Activated naive CD8-positive, alpha-beta T cell treated with anti-CD3 and anti-CD28 coated beads, Interleukin-2, amount 10 ng/mL, durations not matched to agents 7 days and 5 days (primary cell): ENCODE data around the gene KIF5A. TPM values are rescaled to one million over a fixed set of nuclear protein-coding genes. Genes with fewer than 3 reads are reported as not detected.

Experiments
- ATAC-seq: fragments of 150-1000 bp; cut with Tn5 transposase; one replicate; pipeline ENCODE4 v1.10.0; 2021; ENCODE audit warnings: low read depth, moderate library complexity
- POLR2A ChIA-PET: fragments of 350-600 bp; sonication (Branson Sonifier 250); formaldehyde crosslinking; loops from one replicate; lab custom pipeline; 2021; ENCODE audit warnings: antibody characterized with exemption; lab: Charles Lee
- DNase-seq: peaks from one replicate; pipeline ENCODE4 v3.0.0; 2021
- H3K27ac Mint-ChIP-seq: one replicate; pipeline ENCODE4 v1.8.0; 2022; ENCODE audit warnings: mild to moderate bottlenecking, mixed read lengths
- H3K27me3 Mint-ChIP-seq: one replicate; pipeline ENCODE4 v1.8.0; 2022; ENCODE audit warnings: mild to moderate bottlenecking, moderate library complexity, mixed read lengths
- H3K36me3 Mint-ChIP-seq: one replicate; pipeline ENCODE4 v1.8.0; 2021; ENCODE audit warnings: mild to moderate bottlenecking, mixed read lengths
- H3K4me1 Mint-ChIP-seq: one replicate; pipeline ENCODE4 v1.8.0; 2021; ENCODE audit warnings: mixed read lengths
- H3K4me3 Mint-ChIP-seq: one replicate; pipeline ENCODE4 v1.8.0; 2022; ENCODE audit warnings: mild to moderate bottlenecking, moderate library complexity, mixed read lengths
- H3K9me3 Mint-ChIP-seq: one replicate; pipeline ENCODE4 v1.8.0; 2021; ENCODE audit warnings: mixed read lengths
- total RNA-seq, 2 experiments: library from RNA; stranded (reverse); gene quantifications; one replicate each; pipeline ENCODE4 v1.2.3, GENCODE V29; 2021

KIF5A gene
- total RNA-seq, 2 experiments from 2014 or later = 1.4 to 1.6 TPM

DNA sequence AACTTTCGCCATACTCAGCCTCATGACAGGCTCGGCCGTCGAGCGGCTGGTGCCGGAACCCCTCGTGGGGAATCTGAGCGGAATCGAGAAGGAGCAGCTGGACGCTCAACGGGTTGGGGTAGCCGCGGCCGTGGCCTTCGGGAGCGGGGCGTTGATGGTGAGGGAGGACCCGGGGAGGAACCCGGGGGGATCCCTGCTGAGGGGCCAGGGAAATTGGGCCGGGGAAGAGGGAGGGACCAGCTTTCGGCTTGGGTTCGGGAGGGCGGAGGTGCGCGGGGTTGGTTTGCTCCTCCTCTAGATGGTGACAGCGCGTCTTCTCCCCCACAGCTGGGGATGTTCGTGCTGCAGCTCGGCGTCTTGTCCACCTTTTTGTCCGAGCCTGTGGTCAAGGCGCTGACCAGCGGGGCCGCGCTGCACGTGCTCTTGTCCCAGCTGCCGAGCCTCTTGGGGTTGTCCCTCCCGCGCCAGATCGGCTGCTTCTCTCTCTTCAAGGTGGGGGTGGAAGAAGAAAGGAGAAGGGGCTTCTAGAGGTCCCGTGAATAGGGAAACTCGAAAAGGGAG lies 71.2 kb downstream of the KIF5A start:
- peak overlapping the region; percentile 63 for H3K4me3 Mint-ChIP-seq
- ATAC-seq (no peak), DNase-seq (no peak)
- peaks cover 94% of the 10 kb centered on the region for H3K27me3 Mint-ChIP-seq
- H3K9me3 Mint-ChIP-seq = no peaks in the 10 kb centered on the region
- POLR2A ChIA-PET = interaction anchor here (1.2 to 2.0 kb wide), 2 partner anchors 38 to 120 kb away, joined by 3 to 5 read pairs; no protein-coding TSS in a partner anchor
- peaks cover 21% of the 10 kb centered on the region for H3K4me1 Mint-ChIP-seq
- H3K36me3 Mint-ChIP-seq = no peaks in the 10 kb centered on the region
- no peak overlapping the region for H3K27ac Mint-ChIP-seq

DNA sequence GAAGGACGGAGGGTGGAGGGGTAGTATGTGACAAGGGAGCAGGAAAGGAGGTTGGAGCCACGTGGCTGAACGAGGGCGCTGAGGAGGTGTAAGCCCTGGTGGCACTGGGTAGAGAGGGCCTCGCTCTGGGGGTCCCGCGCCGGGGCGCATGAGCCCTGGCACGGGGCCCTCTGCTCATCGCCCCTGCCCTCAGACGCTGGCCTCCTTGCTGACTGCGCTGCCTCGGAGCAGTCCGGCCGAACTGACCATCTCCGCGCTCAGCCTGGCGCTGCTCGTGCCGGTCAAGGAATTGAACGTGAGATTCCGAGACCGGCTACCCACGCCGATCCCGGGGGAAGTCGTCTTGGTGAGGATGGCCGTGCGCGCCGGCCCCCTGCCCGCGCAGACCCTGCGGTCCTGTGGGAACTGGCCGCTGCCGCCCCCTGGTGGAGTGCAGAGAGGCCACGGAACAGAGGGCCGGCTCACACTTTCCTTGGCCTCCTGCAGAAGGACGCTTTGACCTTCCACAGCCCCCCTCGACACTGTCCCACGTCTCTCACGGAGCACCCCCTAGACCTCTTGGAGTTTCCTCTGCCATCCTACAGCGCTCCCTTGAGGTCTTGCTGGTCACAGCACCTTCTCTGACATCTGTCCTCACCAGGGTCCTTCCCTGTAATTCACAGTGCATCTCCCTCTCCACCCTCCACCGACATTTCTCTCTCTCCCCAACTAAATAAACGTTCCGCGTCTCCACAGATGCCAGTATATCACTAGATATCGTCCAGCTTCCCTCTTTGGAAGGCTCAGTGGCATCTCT lies 71.9 kb downstream of the KIF5A start:
- Mint-ChIP-seq H3K4me3 (peak overlapping the region; percentile 63), H3K27me3 (peaks cover 94% of the 10 kb centered on the region), H3K4me1 (peaks cover 21% of the 10 kb centered on the region), H3K36me3 (no peaks in the 10 kb centered on the region), H3K9me3 (no peaks in the 10 kb centered on the region), H3K27ac (no peak overlapping the region)
- peak; percentile 59 for ATAC-seq
- peak; percentile 75 for DNase-seq
- POLR2A ChIA-PET = interaction anchor here (1.2 to 2.0 kb wide), 2 partner anchors 38 to 119 kb away, joined by 3 to 5 read pairs; no protein-coding TSS in a partner anchor

DNA sequence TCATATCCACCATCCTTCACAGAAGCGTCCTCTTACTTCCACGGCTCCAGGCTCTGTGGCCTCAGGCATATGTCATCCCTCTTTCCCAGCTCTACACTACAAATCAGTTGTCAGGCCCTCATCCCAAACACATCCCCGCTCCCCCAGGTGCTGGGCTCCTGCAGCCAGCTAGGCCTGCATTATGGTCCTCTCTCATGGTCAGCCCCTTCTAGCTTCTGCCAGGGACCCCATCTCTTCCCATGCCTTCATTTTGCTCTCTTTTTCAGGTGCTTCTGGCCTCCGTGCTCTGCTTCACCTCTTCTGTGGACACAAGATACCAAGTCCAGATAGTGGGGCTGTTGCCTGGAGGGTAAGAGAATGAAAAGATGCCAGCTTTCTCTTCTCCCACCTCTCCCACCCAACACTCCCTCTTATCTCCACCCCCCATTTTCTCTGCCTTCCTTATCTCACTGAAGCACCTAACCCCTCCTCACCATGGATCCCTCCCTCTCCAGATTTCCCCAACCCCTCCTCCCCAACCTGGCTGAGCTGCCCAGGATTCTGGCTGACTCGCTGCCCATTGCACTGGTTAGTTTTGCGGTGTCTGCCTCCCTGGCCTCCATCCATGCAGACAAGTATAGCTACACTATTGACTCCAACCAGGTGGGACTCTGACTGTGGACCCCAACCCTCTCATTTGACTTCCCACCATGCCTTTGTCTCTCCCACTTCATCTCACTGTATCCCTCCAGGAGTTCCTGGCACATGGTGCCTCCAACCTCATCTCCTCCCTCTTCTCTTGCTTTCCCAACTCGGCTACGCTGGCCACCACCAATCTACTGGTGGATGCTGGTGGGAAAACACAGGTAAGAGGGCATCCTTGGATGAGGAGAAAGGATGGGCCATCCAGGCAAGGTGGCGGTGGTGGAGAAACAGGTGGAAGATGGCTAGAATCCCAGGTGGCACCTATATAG lies 72.7 kb downstream of the KIF5A start:
- Mint-ChIP-seq H3K4me3 (peak overlapping the region; percentile 63), H3K4me1 (peaks cover 24% of the 10 kb centered on the region), H3K9me3 (no peaks in the 10 kb centered on the region), H3K27ac (no peak overlapping the region), H3K27me3 (peaks cover 94% of the 10 kb centered on the region), H3K36me3 (no peaks in the 10 kb centered on the region)
- ATAC-seq (no peak), DNase-seq (no peak)
- POLR2A ChIA-PET = interaction anchor here (0.6 kb wide), 1 partner anchor 164 kb away, joined by 3 read pairs; no protein-coding TSS in a partner anchor

DNA sequence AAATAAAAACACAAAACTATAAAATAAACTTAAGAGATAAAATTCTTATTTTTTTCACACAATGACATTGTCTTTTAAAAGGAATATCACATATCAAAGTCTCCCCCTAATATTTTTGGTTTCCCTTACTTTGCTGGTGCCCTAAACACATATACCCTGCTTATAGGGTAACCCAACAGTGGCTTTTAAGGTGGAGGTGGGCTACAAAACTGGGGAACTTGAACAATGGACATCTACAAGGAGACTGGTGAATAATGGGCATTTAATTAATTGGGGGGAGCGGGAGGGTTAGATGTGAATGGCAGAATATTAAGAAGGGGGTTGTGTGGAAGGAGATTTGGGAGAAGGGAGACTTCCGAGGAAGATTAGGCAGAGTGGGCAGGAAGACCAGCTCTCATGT lies 73.5 kb downstream of the KIF5A start:
- H3K9me3 Mint-ChIP-seq = no peaks in the 10 kb centered on the region
- DNase-seq = no peak
- peaks cover 95% of the 10 kb centered on the region for H3K27me3 Mint-ChIP-seq
- no peak overlapping the region for H3K27ac Mint-ChIP-seq
- H3K4me3 Mint-ChIP-seq = no peak overlapping the region
- POLR2A ChIA-PET = no interaction called here
- no peaks in the 10 kb centered on the region for H3K36me3 Mint-ChIP-seq
- H3K4me1 Mint-ChIP-seq = peaks cover 27% of the 10 kb centered on the region
- ATAC-seq = no peak

DNA sequence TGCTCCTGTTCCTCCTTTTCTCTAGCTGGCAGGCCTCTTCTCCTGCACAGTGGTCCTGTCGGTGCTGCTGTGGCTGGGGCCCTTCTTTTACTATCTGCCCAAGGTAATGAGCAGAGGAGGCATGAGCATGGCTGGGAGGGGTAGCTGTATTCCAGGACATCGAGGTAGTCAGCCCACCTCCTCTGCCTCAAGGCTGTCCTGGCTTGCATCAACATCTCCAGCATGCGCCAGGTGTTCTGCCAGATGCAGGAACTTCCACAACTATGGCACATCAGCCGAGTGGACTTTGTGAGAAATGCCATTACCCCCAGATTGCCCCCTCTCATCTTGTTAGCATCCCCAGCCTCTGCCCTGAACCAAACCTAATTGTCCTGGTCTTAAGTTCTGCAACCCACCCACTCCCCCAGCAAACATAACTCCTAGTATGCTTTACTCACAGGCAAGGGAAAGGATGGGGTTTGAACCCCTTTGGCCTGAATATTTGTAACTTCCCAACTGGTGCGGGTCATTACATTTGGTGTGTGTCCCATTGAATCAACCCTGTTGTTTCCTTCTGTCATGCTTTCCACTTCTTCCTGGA lies 74.1 kb downstream of the KIF5A start:
- no peak overlapping the region for H3K4me3 Mint-ChIP-seq

DNA sequence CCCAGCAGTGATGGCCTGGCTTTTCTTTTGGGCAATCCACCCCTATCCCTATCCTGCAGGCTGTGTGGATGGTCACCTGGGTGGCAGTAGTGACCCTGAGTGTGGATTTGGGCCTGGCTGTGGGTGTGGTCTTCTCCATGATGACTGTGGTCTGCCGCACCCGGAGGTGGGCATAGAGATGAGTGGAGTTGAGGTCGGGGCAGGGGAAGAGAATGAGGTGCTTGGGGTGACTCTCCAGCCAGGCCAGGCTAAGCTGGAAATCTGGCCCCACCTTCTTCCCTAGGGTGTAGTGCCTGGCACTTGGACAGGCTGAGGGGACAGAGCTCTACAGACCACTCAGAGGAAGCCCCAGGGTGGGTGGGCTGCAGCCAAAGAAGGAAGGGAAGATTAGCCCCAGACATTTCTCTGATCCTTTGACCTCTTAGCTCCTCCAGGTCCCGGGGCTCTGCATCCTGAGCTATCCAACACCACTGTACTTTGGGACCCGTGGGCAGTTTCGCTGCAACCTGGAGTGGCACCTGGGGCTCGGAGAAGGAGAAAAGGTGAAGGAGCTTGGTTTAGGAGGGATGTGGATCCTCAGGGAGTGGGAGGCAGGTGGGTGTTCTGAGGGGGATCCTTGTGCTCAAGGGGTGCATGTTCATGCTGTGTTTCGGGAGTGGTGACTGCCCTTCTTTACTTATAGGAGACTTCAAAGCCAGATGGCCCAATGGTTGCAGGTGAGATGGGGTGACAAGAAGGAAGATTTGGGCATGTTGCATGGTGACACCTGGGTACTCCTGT lies 74.8 kb downstream of the KIF5A start:
- no peaks in the 10 kb centered on the region for H3K9me3 Mint-ChIP-seq
- H3K4me1 Mint-ChIP-seq = peaks cover 21% of the 10 kb centered on the region
- ATAC-seq (no peak), DNase-seq (no peak)
- H3K4me3 Mint-ChIP-seq = no peak overlapping the region
- H3K36me3 Mint-ChIP-seq = no peaks in the 10 kb centered on the region
- peaks cover 97% of the 10 kb centered on the region for H3K27me3 Mint-ChIP-seq
- H3K27ac Mint-ChIP-seq = no peak overlapping the region
- POLR2A ChIA-PET = interaction anchor here (0.7 kb wide), 1 partner anchor 42 kb away, joined by 4 read pairs; no protein-coding TSS in a partner anchor

More for the DNA sequence above, 74.1 kb downstream of the KIF5A start:
- ATAC-seq (no peak), DNase-seq (no peak)
- Mint-ChIP-seq H3K9me3 (no peaks in the 10 kb centered on the region), H3K4me1 (peaks cover 26% of the 10 kb centered on the region), H3K36me3 (no peaks in the 10 kb centered on the region), H3K27ac (no peak overlapping the region), H3K27me3 (peaks cover 95% of the 10 kb centered on the region)
- POLR2A ChIA-PET = no interaction called here

DNA sequence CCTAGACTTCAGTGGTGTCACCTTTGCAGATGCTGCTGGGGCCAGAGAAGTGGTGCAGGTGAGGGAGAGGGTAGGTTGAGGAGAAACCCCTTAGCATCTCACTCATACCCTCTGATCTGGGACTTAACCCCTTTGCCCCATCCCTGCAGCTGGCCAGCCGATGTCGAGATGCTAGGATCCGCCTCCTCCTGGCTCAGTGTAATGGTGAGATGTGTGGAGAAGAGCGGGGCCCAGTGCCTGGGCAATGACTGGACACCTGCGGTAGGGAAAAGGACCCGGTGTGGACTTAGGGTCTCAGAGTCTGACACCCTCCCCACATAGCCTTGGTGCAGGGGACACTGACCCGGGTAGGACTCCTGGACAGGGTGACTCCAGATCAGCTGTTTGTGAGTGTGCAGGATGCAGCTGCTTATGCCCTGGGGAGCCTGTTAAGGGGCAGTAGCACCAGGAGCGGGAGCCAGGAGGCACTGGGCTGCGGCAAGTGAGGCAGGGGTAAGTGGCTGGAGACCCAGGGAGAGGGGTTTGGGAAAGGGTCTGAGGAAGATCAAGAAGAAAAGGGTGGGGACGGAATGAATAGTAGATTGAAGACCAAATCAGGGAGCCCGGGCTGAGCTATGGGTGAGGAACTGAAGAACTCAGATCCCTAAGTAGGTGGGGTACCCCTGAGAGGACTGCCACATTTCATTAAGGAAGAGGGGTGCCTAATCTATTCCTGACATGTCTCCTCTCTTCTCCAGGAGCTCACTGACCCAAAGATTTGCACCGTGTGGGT lies 75.6 kb downstream of the KIF5A start:
- ATAC-seq = no peak
- H3K4me1 Mint-ChIP-seq = peaks cover 18% of the 10 kb centered on the region
- no peaks in the 10 kb centered on the region for H3K9me3 Mint-ChIP-seq
- DNase-seq = no peak
- POLR2A ChIA-PET = interaction anchor here (0.7 kb wide), 1 partner anchor 42 kb away, joined by 4 read pairs; no protein-coding TSS in a partner anchor
- no peak overlapping the region for H3K27ac Mint-ChIP-seq
- no peaks in the 10 kb centered on the region for H3K36me3 Mint-ChIP-seq
- H3K4me3 Mint-ChIP-seq = no peak overlapping the region
- peaks cover 97% of the 10 kb centered on the region for H3K27me3 Mint-ChIP-seq

DNA sequence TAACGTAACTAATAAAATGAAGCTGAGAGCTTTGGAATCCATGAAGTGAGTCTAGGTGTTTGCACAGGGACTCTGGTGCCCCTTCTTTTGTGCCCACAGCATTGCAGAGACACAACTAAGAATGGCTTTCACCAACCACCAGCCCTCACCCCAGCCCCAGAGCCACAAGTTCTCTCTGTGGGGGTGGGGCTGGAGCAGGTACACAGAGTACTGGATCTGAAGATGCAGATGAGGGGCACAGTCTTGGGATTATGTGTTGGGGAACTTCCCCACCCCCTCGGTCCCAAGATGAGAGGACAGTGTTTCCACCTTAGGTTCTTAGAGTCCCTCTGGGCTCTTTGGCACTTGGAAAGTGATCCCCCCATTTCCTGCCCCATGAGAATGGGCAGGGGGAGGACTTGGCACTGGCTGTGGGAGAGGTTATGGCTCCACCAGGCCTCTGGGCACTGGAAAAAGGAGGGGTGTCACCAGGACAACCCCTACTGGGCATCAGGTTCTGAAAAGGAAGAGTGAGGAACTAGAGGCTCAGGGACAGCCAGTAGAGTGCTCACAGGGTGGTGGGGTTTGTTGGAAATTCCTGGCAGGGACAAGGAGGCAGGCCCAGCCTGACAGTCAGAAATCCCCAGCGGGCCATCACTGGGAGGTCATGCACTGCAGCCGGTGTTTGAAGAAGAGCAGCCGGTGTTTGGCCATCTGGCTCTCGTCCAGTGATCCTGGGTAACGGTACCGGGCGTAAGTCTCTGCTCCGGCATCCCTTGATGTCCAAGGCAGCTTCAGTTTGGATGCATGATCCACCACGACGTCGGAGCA lies 76.5 kb downstream of the KIF5A start:
- Mint-ChIP-seq H3K36me3 (no peaks in the 10 kb centered on the region), H3K27me3 (peaks cover 97% of the 10 kb centered on the region), H3K27ac (no peak overlapping the region), H3K4me1 (peaks cover 9% of the 10 kb centered on the region), H3K9me3 (no peaks in the 10 kb centered on the region), H3K4me3 (no peak overlapping the region)
- POLR2A ChIA-PET = no interaction called here
- DNase-seq = no peak
- ATAC-seq = no peak

DNA sequence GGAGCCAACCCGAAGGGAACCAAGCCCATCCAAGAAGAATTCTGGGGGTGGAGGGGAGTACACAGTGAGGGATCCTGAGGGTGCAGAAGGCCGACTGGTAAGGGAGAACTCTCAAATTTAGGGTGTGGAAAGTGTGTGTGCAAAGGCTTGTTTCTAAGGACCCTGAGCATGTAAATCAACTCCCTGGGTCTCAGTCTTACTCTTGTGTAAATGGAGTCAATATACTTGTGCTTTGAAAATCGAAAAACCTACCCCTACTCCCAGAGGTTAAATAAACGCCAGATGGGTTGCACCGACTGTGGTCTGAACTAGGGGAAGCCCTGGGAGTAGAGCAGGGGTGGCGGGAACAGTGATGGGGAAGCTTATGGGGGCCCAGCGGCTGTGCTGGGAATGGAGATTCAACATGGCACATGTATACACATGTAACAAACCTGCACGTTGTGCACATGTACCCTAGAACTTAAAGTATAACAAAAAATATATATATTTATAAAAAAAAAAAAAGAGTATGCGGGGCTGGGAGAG lies 77.1 kb downstream of the KIF5A start:
- DNase-seq = no peak

DNA sequence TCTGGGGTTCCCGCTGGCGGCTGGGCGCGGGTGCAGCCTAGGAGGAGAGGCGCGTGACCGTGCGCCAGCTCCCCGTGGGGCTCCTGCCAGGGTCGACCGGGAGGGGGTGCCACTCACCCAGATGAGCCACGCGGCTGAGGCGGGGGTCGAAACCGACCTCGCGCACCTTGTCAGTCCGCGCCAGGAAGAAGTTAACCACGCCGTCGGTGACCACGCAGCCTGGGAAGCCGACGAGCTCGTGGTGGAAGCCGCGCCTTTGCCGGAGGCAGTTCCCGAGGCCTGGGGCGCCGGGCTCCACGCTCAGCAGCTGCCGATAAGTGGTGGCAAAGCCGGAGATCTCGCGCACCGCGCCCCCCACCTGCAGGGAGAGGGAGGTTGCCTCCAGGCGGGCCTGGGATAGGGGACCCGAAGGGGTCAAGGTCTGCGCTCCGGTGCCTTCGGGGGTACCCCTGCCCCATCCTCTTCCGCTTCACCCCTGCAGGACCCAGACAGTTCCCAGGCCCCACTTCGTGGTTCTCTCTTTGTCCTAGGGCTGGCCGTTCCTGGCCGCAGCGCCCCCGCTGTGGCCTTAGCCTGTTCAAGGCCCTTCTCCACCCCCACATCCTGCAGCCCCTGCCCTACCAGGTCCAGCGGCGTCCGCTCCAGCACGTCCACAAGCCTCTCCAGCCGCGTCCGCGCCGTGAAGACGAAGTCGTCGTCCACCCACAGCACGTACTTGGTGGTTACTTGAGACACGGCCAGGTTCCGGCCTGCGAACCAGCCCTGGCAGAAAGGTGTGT lies 77.8 kb downstream of the KIF5A start:
- DNase-seq = peak; percentile 59
- Mint-ChIP-seq H3K27ac (no peak overlapping the region), H3K4me3 (peak overlapping the region; percentile 48), H3K27me3 (peaks cover 93% of the 10 kb centered on the region), H3K36me3 (no peaks in the 10 kb centered on the region), H3K9me3 (no peaks in the 10 kb centered on the region), H3K4me1 (peaks cover 8% of the 10 kb centered on the region)
- peak; percentile 42 for ATAC-seq
- POLR2A ChIA-PET = no interaction called here

More for the DNA sequence above, 77.1 kb downstream of the KIF5A start:
- Mint-ChIP-seq H3K4me3 (no peak overlapping the region), H3K4me1 (peaks cover 7% of the 10 kb centered on the region), H3K9me3 (no peaks in the 10 kb centered on the region), H3K36me3 (no peaks in the 10 kb centered on the region), H3K27me3 (peaks cover 96% of the 10 kb centered on the region), H3K27ac (no peak overlapping the region)
- no peak for ATAC-seq
- POLR2A ChIA-PET = no interaction called here
